CD4-positive, alpha-beta T cell treated with Interleukin-15 for 4 hours (primary cell): Measurements from ENCODE around the gene CPT1C.

Experiments
- DNase-seq: peaks from one replicate; pipeline ENCODE4 v3.0.0-alpha.2; 2020; ENCODE audit warnings: low spot score

The CPT1C gene

DNA sequence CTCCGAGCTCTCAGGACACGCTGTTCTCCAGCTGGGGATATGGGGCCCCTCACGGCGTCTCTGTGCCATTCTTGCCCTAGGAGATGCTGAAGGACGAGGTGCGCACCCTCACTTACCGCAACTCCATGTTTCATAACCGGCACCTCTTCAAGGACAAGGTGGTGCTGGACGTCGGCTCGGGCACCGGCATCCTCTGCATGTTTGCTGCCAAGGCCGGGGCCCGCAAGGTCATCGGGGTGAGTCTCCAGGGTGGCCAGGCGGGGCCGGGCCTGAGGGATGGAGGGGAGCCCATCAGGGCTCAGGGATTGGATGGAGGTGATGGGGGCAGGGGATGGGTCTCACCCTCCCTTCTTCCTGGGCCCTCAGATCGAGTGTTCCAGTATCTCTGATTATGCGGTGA, 9.1 kb upstream of the CPT1C start:
- DNase-seq, result no peak

DNA sequence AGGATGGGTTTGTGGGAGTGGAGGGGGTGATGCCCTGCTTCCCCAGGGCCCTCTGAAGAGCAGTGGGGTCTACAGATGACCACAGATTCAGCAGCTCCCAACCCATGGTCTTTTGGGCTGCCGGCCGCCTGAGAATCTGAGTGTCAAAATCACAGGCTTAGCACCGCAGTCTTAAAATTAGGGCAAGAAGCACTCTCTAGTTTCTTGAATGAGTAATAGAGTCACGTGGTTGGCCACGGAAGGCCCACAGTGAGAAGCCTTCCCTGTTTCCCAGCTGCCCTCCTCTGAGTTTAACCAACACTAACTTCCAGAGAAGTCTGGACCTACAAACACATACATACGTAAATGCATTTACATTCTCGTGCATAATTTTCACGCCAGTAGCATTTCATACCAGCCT, 8.6 kb upstream of the CPT1C start:
- no peak for DNase-seq

DNA sequence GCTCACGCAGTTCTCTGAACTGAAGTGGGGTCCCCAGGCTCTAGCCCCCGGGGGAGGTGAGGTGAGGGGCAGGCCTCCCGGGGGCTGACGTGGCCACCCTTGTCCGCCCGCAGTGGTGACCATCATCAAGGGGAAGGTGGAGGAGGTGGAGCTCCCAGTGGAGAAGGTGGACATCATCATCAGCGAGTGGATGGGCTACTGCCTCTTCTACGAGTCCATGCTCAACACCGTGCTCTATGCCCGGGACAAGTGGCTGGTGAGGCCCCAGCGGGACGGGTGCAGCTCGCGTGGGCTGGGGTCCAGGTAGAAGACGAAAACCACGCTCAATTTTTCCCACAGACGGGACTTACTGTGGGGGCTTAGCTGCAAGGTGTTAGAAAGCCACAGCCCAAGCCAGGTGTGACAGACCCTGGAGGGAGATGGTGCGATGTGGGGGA, 7.1 kb upstream of the CPT1C start:
- no peak for DNase-seq

DNA sequence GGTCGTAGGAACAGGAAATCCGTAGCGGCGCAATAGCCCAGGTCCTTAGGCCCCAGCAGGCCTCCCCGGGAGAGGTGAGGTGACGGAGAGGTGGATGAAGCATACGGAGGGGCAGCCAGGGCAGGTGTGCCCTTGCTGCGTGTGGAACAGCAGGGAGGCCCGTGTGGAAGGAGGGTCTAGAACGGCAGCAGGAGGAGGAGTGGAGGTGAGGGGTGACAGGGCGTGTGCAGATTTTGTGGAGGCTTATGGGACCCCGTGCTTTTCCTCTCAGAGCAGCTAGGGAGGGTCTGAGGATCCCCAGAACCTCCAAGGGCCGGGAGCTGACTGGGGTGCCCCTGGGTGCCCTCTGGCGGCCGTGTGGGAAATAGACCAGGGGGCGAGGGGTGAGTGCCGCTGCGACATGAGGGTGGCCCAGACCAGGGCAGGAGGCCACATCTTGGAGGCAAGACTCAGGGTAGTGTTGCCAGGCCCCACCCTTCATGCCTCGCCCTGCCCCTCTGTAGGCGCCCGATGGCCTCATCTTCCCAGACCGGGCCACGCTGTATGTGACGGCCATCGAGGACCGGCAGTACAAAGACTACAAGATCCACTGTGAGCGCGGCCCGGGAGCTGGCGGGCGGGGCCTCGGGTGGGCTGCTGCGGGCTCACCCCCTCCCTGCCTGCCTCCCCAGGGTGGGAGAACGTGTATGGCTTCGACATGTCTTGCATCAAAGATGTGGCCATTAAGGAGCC, 6.5 kb upstream of the CPT1C start:
- DNase-seq, result no peak

DNA sequence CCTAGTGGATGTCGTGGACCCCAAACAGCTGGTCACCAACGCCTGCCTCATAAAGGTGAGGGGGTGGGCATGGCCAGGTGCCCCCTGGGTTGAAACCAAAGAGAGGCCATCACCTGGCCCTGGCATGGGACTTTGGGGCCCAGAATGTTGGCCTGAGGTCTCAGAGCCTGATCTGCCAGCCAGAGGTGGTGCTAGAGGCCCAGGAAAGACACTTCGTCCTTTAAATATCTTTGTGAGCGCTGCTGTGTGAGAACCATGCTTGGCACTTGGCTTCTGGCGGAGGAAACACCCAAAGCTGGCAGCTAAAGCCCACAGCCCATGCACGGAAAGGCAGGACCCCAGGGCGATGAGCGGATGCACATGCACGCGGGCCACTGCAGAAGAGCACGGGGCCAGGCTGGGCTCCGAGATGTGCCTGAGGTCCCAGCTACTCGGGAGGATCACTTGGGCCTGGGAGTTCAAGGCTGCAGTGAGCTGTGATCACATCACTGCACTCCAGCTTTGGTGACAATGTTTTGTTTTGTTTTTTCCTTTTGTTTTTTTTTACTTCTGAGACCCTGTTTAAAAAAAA, 5.8 kb upstream of the CPT1C start:
- DNase-seq, result no peak

DNA sequence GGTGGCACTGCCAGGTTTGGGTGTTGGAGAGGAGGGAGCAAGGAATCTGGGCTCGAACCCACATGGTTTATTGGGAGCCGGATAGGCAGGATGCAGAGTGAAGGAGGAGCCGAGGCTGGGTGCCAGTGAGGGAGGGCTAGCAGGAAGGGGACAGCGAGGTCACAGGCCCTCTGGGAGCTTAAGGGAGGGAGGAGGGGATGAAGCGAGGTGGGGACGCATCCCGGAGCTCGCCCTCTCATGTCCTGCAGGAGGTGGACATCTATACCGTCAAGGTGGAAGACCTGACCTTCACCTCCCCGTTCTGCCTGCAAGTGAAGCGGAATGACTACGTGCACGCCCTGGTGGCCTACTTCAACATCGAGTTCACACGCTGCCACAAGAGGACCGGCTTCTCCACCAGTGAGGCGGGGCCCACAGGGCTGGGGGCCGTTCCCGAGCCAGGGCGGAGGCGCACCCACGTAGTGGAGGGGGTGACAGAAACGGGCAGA, 5.0 kb upstream of the CPT1C start:
- no peak for DNase-seq

DNA sequence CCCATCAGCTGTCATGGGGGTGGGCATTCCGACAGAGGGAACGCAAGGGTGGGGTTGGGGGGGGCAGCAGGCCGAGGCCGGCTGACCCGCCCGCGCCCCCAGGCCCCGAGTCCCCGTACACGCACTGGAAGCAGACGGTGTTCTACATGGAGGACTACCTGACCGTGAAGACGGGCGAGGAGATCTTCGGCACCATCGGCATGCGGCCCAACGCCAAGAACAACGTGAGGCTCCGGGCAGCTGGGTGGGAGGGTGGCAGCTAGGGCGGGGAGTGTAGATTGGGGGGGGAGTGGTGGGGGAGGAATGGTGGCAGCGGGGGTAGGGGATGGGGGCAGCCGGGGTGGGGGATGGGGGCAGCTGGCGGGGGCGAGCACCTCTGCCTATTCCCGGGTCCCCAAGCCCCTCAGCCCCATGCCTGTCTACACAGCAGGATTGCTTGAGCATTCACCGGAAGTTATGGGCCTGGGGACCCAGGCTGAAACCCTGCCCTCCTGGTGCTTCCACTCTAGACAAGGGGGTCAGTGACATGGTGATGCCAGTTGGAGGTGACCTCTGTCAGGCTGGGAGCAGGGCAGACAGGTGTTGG, 4.3 kb upstream of the CPT1C start:
- DNase-seq, result no peak

DNA sequence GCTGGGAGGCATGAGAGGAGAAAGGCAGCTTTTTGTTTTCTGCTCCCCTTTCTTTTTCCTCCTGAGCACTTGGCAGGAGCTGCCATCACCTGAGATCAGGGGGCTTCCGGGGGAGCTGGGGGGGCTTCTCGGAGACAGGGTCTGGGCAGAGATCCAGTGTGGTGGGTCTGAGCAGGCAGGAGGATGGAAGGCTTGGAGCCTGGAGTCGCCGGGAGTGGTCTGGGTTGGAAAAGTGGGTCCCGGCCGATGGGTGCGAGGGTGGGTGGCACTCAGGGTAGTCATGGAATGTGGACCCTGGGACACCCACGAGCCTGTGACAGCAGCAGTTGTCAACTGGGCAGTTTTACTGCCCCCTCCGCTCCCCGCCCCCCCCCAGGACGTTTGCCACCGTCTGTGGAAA, 3.8 kb upstream of the CPT1C start:
- no peak for DNase-seq

DNA sequence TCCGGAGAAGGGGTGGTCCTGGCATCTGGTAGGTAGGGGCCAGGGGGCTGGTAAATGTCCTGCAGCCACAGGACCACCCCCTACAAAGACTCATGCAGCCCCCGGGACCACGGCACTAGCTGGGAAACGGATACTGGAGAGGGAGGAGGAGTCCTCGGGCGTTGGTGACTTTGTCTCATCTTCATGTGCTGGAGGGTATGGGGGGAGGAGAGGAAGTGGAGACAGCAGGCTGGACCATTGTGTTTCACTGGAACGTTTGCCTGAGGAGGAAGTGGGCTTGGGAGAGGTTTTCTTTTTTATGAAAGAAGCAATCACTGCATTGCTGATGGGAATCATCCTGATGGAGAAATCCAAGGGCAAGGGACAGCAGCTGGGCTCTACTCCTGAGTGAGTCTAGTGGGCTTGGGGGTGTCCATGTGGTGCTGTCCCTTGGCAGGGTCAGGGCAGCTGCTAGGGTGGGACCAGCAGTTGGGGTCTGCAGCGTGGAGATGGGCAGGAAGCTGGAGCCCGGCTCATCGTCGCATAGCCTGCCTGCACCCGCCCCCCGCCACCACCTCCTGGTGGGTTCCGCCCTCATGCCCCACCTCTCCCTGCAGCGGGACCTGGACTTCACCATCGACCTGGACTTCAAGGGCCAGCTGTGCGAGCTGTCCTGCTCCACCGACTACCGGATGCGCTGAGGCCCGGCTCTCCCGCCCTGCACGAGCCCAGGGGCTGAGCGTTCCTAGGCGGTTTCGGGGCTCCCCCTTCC, 3.2 kb upstream of the CPT1C start:
- DNase-seq, result no peak

DNA sequence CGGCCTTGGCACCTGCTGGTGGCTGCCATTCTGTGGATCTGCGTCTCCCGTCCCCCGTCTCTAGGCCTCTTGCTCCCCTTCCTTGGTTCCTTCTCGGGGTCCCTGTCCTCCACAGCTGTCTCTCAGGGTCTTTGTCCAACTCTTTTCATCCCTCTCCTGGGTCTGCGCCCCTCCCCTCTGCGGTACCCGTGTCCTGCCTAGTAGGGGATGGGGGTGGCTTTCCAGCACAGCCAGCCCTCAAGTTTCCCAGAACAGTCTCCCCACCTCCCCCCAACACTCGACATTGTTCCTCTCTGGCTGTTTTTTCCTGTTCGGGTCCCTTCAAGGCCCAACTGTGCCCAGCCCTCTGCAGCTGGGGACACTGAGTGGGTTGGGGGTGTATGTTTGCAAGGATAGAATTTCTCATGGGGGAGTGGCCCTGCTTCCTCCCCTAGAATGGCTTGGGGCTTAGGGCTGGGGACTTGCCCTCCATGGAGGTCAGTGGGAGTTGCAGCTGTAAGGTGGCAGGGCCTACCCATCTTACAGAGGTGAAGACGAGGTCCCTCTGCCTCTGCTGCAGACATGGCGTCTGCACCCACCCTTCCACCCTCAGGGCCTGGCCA, 2.3 kb upstream of the CPT1C start:
- no peak for DNase-seq

DNA sequence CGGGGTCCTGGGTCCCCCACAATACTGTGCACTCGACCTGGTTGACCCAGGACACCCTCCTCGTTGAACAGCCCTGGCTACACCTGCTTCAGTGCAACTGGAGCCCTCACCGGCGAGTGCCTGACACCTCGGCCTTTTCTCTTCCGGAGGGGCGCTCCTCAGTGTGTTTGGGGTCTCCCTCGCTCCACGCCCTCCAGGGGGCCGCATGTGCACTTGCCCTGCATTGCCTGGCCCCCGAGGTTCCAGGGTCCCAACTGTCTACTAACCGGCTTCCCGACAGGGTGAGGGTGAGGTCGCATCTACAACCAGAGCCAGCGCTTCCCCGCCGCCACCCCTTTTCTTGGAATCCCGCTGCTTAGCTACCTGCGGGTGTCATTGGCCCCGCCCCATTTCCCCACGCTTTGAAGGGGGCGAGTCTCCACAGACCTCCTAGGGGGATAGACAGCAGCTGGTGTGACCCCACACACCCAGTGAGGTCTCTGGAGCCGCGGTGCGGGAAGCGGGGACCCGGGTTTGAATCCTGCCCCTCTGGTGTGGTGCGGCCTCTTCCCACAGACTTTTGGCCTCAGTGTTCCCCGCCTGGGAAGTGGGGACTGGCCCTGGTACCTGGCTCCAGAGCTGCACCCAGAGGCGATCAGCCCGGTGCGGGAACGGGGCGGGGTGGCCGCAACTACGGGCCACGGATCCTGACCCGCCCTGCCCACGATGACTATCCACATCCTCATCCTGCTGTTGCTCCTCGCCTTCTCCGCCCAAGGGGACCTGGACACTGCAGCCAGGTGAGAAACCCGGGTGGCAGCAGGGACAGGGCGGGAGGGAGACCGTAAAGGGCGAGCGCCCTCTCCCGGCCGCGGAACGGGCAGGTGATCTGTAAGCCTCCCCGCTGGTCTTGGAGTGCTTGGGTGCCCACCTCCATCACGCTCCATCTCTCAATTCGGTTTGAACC, 1.5 kb upstream of the CPT1C start, which contains the start of gene ADM5:
ADM5 (plus strand) TSS at position 462 of the 946 bp plus-strand sequence; CDS start at position 706, 244 bp downstream.
- peak; percentile 20 for DNase-seq

DNA sequence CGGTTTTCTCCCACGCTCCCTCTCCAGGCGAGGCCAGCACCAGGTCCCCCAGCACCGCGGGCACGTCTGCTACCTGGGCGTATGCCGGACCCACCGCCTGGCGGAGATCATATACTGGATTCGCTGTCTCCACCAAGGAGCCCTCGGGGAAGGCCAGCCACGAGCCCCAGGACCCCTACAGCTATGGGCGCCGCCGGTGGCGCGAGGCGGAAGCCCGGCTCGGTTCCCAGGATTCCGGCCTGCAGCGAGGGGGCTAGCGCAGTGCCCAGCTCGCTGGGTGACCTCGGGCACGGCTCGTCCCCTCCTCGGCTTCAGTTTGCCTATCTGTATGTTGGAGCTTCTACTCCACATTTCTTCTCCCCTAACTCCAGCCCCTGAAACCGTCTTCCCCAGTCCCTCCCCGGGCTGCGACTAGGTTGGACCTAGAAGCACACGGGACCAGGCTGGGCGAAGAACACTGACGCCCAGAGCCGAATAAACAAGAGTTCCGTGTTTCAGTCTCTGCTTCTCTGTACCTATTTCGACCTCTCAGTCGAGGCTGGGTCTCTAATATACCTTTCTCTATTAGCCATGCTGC, 749 bp upstream of the CPT1C start:
- DNase-seq, result no peak

DNA sequence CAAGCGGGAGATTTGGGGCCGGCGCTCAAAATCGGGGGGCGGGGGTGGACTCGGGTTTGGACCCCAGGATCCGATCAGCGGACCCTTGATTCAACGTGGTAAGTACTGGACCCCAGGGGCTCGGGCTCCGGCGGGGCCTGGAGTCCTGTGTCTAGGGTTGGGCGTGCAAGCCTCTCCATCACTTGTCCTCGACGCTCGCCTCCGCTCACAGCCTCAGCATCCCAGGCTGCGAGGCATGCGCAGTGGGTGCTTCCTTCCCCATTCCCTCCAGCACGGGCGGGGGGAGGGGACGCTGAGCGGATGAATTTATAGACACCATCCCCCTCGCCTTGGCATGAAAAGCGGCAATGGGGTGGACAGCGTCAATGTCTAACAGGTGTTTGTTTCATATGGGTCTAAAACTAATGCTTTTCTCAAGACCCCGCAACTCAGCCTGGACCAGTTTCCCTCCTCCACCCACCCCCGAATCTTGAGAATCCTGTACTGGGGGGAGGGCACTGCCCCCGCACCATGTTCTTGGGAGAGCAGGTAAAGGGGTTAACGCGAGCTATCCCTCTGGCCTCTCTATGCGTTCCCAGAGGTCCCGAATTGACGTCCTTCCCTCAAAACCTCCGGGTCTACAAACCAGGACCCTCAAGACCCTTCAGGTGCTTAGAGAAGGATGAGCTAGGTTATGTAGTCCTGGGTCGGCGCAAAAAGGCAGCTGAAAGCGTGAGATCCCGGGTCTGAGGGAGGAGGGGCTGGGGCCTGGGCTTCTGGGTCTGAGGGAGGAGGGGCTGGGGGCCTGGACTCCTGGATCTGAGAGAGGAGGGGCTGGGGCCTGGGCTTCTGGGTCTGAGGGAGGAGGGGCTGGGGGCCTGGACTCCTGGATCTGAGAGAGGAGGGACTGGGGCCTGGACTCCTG, 579 bp downstream of the CPT1C start:
- DNase-seq, result no peak

DNA sequence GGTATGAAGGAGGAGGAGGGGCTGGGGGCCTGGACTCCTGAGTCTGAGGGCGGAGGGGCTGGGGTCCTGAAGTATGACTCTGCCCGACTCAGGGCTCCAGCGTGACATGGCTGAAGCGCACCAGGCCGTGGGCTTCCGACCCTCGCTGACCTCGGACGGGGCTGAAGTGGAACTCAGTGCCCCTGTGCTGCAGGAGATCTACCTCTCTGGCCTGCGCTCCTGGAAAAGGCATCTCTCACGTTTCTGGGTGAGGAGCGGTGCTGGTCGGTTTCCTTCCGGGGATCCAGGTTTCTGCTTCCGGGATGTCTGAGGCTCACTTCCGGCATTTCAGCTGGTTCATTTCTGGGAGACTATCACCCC, 1.2 kb downstream of the CPT1C start:
- DNase-seq, result no peak

DNA sequence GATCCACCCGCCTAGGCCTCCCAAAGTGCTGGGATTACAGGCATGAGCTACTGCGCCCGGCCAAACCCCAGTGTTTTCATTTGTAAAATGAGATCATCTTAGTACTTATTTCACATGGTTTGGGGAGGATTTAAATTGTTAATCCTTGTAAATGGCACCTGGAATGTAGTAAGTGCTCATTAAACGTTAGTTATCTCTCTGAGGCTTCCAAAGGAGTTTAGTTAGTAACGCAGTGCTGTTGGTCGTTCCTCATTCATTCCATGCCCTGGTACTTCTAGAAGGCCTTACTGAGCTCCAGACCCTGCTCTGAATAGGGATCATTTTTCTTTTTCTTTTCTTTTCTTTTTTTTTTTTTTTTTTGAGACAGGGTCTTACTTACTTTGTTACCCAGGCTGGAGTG, 5.2 kb downstream of the CPT1C start:
- DNase-seq, result no peak

DNA sequence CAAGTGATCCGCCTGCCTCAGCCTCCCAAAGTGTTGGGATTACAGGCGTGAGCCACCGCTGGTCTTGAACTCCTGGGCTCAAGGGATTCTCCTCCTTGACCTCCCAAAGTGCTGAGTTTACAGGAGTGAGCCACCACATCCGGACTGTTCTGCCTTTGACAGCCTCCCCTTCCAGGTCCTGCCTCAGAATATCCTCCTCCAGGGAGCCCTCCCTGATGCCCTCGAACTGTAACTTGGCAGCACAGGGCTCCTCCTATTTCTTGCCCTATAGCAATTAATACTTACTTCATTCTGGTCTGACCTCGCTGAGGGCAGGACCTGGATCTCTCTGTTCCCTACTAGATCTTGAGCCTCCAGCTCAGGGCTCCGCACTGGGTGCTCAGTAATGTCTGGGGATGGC, 5.9 kb downstream of the CPT1C start:
- DNase-seq, result no peak

DNA sequence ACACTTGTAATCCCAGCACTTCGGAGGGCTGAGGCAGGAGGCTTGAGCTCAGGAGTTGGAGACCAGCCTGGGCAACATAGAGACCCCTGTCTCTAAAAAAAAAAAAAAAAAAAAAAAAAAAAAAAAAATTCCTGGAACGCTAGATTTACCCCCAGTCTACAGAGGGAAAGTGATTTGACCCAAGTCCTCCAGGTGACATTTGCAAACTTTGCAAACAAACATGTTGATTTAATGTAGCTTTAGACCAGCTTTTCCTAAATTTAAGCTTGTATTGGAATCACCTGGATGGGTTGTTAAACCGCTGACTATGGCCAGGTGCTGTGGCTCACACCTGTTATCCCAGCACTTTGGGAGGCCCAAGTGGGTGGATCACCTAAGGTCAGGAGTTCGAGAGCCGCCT, 8.4 kb downstream of the CPT1C start:
- no peak for DNase-seq

DNA sequence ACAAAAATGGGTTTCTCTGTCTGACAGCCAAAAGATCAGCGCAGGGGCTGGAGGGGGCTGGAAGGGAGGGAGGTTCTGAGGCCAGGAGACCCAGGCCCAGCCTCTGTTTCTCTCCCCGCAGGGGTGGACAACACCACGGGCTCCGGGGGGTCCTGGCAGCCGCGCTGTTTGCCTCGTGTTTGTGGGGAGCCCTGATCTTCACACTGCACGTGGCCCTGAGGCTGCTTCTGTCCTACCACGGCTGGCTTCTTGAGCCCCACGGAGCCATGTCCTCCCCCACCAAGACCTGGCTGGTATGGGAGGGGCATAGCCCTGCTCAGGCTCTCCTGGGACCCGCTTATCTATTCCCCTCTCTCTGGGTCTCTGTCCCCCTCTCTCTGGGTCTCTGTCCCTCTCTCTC, 9.6 kb downstream of the CPT1C start:
- no peak for DNase-seq

DNA sequence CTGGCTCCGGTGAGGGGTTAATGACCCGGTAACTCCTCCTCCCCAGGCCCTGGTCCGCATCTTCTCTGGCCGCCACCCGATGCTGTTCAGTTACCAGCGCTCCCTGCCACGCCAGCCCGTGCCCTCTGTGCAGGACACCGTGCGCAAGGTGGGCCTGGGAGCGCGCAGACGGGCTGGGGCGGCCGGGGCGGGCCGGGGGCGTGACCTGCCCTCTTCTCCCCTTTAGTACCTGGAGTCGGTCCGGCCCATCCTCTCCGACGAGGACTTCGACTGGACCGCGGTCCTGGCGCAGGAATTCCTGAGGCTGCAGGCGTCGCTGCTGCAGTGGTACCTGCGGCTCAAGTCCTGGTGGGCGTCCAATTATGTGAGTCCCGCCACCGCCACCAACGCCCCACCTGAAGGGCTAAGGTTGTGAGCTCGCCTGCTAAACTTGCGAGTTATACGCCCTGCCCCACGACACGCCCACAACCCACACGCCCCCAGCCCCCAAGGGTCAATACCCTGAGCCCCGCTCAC, 10.4 kb downstream of the CPT1C start:
- no peak for DNase-seq
